CD8-positive, alpha-beta memory T cell (primary cell): ENCODE data around the gene CLIP1. TPM values are rescaled to one million over a fixed set of nuclear protein-coding genes. Genes with fewer than 3 reads are reported as not detected.
"Not testable (repeated sequence)": the region's sequence is repeated elsewhere in the genome, so short reads cannot be mapped to it uniquely, and the experiment has no call there.

ENCODE experiments used
- CTCF ChIA-PET: fragments of 350-600 bp; sonication (Branson Sonifier 250); formaldehyde crosslinking; loops from one replicate; lab custom pipeline; 2021; ENCODE audit warnings: antibody characterized with exemption; lab: Charles Lee
- POLR2A ChIA-PET: fragments of 350-600 bp; sonication (Branson Sonifier 250); formaldehyde crosslinking; loops from one replicate; lab custom pipeline; 2021; ENCODE audit warnings: antibody characterized with exemption; lab: Charles Lee
- DNase-seq, 5 donors: peaks; one replicate each; pipeline versions ENCODE4 v3.0.0 to v3.0.0-alpha.2; 2020 to 2022; ENCODE audit warnings: mixed read lengths in 1 of 5
- H3K27ac ChIP-seq: one replicate; pipeline ENCODE4 v1.7.0; 2013; ENCODE audit warnings: low read depth, mild to moderate bottlenecking, low read length, moderate library complexity
- H3K27me3 ChIP-seq: 2 replicates; pipeline ENCODE4 v1.7.0; 2013; ENCODE audit warnings: low read length, mild to moderate bottlenecking; ENCODE audit not compliant: insufficient read depth, poor library complexity, severe bottlenecking
- H3K36me3 ChIP-seq: 2 replicates; pipeline ENCODE4 v1.7.0; 2013; ENCODE audit warnings: mild to moderate bottlenecking, low read length, moderate library complexity; ENCODE audit not compliant: insufficient read depth
- H3K4me1 ChIP-seq: 2 replicates; pipeline ENCODE4 v1.7.0; 2013; ENCODE audit warnings: mild to moderate bottlenecking, low read length, moderate library complexity; ENCODE audit not compliant: insufficient read depth
- H3K4me3 ChIP-seq: 2 replicates; pipeline ENCODE4 v1.7.0; 2013; ENCODE audit warnings: mild to moderate bottlenecking, low read length
- H3K9me3 ChIP-seq: 2 replicates; pipeline ENCODE4 v1.7.0; 2013; ENCODE audit warnings: mild to moderate bottlenecking, low read length
- H3K27ac Mint-ChIP-seq, 8 donors: one replicate each; pipeline ENCODE4 v1.8.0; 2020 to 2021; ENCODE audit warnings: mixed read lengths in 8 of 8, mild to moderate bottlenecking in 6 of 8, inconsistent platforms in 3 of 8, moderate library complexity in 3 of 8
- H3K27me3 Mint-ChIP-seq, 2 donors: one replicate each; pipeline ENCODE4 v1.8.0; 2020 to 2021; ENCODE audit warnings: mixed read lengths in 2 of 2, mild to moderate bottlenecking in 1 of 2, moderate library complexity in 1 of 2
- H3K36me3 Mint-ChIP-seq, 3 donors: one replicate each; pipeline ENCODE4 v1.8.0; 2020 to 2021; ENCODE audit warnings: mixed read lengths in 3 of 3, inconsistent platforms in 1 of 3, mild to moderate bottlenecking in 1 of 3
- H3K4me1 Mint-ChIP-seq, 3 donors: one replicate each; pipeline ENCODE4 v1.8.0; 2020 to 2021; ENCODE audit warnings: mixed read lengths in 3 of 3, inconsistent platforms in 1 of 3, mild to moderate bottlenecking in 1 of 3
- H3K4me3 Mint-ChIP-seq, 7 donors: one replicate each; pipeline ENCODE4 v1.8.0; 2020 to 2021; ENCODE audit warnings: mixed read lengths in 7 of 7, mild to moderate bottlenecking in 6 of 7, moderate library complexity in 4 of 7, inconsistent platforms in 2 of 7
- H3K9me3 Mint-ChIP-seq, 5 donors: one replicate each; pipeline ENCODE4 v1.8.0; 2020 to 2022; ENCODE audit warnings: mixed read lengths in 5 of 5, mild to moderate bottlenecking in 3 of 5, moderate library complexity in 2 of 5, inconsistent platforms in 1 of 5
- polyA plus RNA-seq: library from polyadenylated mRNA; unstranded; fragments of 300-500 nt; fragmentation: Illumina TruSeq; gene quantifications from one replicate; pipeline ENCODE4 v1.2.3, GENCODE V29; 2021
- total RNA-seq, 2 experiments: library from RNA; stranded (reverse); gene quantifications; one replicate each; pipeline ENCODE4 v1.2.3, GENCODE V29; 2021

CLIP1 gene
- total and polyA plus RNA-seq, 3 experiments from 2014 or later = 27.3 to 48.2 (median 43.9) TPM

GRCh38 chr12:122449317-122449716 is 26.8 kb upstream of the CLIP1 start:
- H3K27ac Mint-ChIP-seq = no peak overlapping the region
- no peak for DNase-seq

DNA sequence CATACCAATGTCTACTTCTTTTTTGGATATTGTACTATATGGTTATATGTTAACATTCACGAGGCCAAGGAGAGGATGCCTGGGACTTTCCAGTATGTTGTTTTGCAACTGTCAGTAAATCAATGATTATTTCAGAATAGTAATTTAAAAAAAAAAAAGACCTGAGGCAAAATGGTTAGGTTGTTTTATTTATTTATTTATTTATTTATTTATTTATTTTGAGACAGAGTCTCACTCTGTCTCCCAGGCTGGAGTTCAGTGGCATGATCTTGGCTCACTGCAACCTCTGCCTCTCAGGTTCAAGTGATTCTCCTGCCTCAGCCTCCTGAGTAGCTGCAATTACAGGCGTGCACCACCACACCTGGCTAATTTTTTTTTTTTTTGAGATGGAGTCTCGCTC is 25.4 kb upstream of the CLIP1 start:
- H3K4me1 Mint-ChIP-seq, H3K9me3 Mint-ChIP-seq, CTCF ChIA-PET, H3K4me3 Mint-ChIP-seq, H3K27ac ChIP-seq, H3K4me3 ChIP-seq, H3K27me3 Mint-ChIP-seq, H3K4me1 ChIP-seq, POLR2A ChIA-PET, H3K27ac Mint-ChIP-seq, H3K27me3 ChIP-seq, DNase-seq, H3K36me3 Mint-ChIP-seq, H3K9me3 ChIP-seq, H3K36me3 ChIP-seq: not testable (repeated sequence)

More at GRCh38 chr12:122449317-122449716, 26.8 kb upstream of the CLIP1 start:
- ChIA-PET POLR2A (interaction anchor here (0.5 kb wide), 1 partner anchor 291 kb away, joined by 3 read pairs; no protein-coding TSS in a partner anchor), CTCF (interaction anchor here (1.0 to 1.7 kb wide), 3 partner anchors 22 to 50 kb away, joined by 5 to 7 read pairs (median 6); no protein-coding TSS in a partner anchor)
- Mint-ChIP-seq H3K36me3 (no peaks in the 10 kb centered on the region), H3K4me1 (peaks cover 21 to 24% (median 22%) of the 10 kb centered on the region in 3 donors), H3K27me3 (no peaks in the 10 kb centered on the region), H3K4me3 (no peak overlapping the region), H3K9me3 (peaks cover 0 to 3% (median 0%) of the 10 kb centered on the region in 5 donors)
- no peak overlapping the region for H3K27ac ChIP-seq
- H3K9me3 ChIP-seq = no peaks in the 10 kb centered on the region
- no peaks in the 10 kb centered on the region for H3K27me3 ChIP-seq
- H3K4me3 ChIP-seq = no peak overlapping the region
- peaks cover 21% of the 10 kb centered on the region for H3K4me1 ChIP-seq
- no peaks in the 10 kb centered on the region for H3K36me3 ChIP-seq

GRCh38 chr12:122446390-122446789 is 23.9 kb upstream of the CLIP1 start:
- CTCF ChIA-PET, H3K9me3 Mint-ChIP-seq: not testable (repeated sequence)

DNA sequence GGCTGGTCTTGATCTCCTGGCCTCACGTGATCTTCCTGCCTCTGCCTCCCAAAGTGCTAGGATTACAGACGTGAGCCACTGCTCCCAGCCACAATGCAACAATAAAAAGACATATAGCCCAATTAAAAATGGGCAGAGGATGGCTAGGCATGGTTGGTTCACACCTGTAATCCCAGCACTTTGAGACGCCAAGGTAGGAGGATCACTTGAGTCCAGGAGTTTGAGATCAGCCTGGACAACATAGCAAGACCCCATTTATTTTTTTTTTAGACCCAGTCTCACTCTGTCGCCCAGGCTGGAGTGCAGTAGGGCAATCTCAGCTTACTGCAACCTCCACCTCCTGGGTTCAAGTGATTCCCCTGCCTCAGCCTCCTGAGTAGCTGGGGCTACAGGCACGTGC is 21.6 kb upstream of the CLIP1 start:
- H3K27me3 Mint-ChIP-seq, H3K27me3 ChIP-seq, POLR2A ChIA-PET, H3K4me3 Mint-ChIP-seq, H3K9me3 ChIP-seq, H3K9me3 Mint-ChIP-seq, H3K27ac Mint-ChIP-seq, H3K36me3 Mint-ChIP-seq, CTCF ChIA-PET, H3K27ac ChIP-seq, DNase-seq, H3K4me1 Mint-ChIP-seq, H3K4me3 ChIP-seq, H3K4me1 ChIP-seq, H3K36me3 ChIP-seq: not testable (repeated sequence)

More at GRCh38 chr12:122446390-122446789, 23.9 kb upstream of the CLIP1 start:
- POLR2A ChIA-PET, H3K27ac ChIP-seq, H3K27me3 Mint-ChIP-seq, H3K27me3 ChIP-seq, H3K4me3 ChIP-seq, H3K4me1 Mint-ChIP-seq, H3K9me3 ChIP-seq, DNase-seq, H3K4me3 Mint-ChIP-seq, H3K36me3 ChIP-seq, H3K27ac Mint-ChIP-seq, H3K36me3 Mint-ChIP-seq, H3K4me1 ChIP-seq: not testable (repeated sequence)

DNA sequence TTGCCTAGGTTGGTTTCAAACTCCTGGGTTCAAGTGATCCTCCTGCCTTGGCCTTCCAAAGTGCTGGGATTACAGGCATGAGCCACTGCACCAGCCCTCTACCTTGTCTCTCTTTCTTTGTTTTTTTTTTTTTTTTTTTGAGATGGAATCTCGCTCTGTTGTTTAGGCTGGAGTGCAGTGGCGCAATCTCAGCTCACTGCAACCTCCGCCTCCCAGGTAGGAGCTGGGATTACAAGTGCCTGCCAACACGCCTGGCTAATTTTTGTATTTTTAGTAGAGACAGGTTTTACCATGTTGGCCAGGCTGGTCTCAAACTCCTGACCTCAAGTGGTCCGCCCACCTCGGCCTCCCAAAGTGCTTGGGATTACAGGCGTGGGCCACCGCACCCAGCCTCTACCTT is 16.4 kb upstream of the CLIP1 start:
- H3K4me3 Mint-ChIP-seq, H3K9me3 ChIP-seq, H3K27ac Mint-ChIP-seq, H3K27me3 Mint-ChIP-seq, H3K36me3 Mint-ChIP-seq, H3K4me3 ChIP-seq, H3K4me1 Mint-ChIP-seq, H3K36me3 ChIP-seq, H3K9me3 Mint-ChIP-seq, H3K4me1 ChIP-seq, H3K27ac ChIP-seq, DNase-seq, POLR2A ChIA-PET, H3K27me3 ChIP-seq: not testable (repeated sequence)
- CTCF ChIA-PET = interaction anchor here (0.6 kb wide), 1 partner anchor 172 kb away, joined by 3 read pairs; no protein-coding TSS in a partner anchor

- no peaks in the 10 kb centered on the region for H3K36me3 ChIP-seq
- no peak overlapping the region for H3K4me3 Mint-ChIP-seq
Measured at GRCh38 chr12:122437656-122438121, 15.2 kb upstream of the CLIP1 start.

DNA sequence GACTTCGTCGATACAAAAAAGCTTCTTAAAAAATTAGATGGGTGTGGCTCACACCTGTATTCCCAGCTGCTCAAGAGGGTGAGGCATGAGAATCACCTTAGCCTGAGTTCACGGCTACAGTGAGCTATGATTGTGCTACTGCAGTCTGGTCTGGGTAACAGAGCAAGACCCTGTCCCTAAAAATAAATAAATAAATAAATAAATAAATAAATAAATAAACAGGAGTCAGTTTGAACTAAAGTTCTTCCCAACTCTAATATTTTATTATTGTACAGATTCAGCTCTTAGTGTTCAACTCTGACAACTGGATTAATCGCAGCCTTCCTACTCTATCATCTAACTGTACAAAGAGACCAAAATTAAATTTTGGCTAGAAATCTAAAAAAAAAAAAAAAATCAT is 12.7 kb upstream of the CLIP1 start:
- no peaks in the 10 kb centered on the region for H3K27me3 ChIP-seq
- H3K4me3 ChIP-seq = no peak overlapping the region
- Mint-ChIP-seq H3K9me3 (no peaks in the 10 kb centered on the region), H3K4me1 (no peaks in the 10 kb centered on the region), H3K27ac (no peak overlapping the region), H3K27me3 (no peaks in the 10 kb centered on the region), H3K36me3 (no peaks in the 10 kb centered on the region), H3K4me3 (no peak overlapping the region)
- CTCF ChIA-PET = interaction anchor here (0.8 kb wide), 1 partner anchor 35 kb away, joined by 4 read pairs; no protein-coding TSS in a partner anchor
- no peaks in the 10 kb centered on the region for H3K4me1 ChIP-seq
- DNase-seq = no peak
- H3K27ac ChIP-seq = no peak overlapping the region
- POLR2A ChIA-PET = no interaction called here
- H3K9me3 ChIP-seq = no peaks in the 10 kb centered on the region
- H3K36me3 ChIP-seq = no peaks in the 10 kb centered on the region

More at GRCh38 chr12:122437656-122438121, 15.2 kb upstream of the CLIP1 start:
- H3K4me3 ChIP-seq = no peak overlapping the region
- no peaks in the 10 kb centered on the region for H3K9me3 Mint-ChIP-seq
- no peaks in the 10 kb centered on the region for H3K27me3 ChIP-seq
- no peak overlapping the region for H3K27ac Mint-ChIP-seq
- POLR2A ChIA-PET = no interaction called here
- CTCF ChIA-PET = no interaction called here
- no peaks in the 10 kb centered on the region for H3K4me1 Mint-ChIP-seq
- no peaks in the 10 kb centered on the region for H3K36me3 Mint-ChIP-seq
- H3K4me1 ChIP-seq = no peaks in the 10 kb centered on the region
- DNase-seq = no peak
- no peak overlapping the region for H3K27ac ChIP-seq
- no peaks in the 10 kb centered on the region for H3K9me3 ChIP-seq
- H3K27me3 Mint-ChIP-seq = no peaks in the 10 kb centered on the region

- POLR2A ChIA-PET, H3K27me3 ChIP-seq, H3K9me3 Mint-ChIP-seq, H3K4me3 ChIP-seq, H3K27ac ChIP-seq, H3K36me3 ChIP-seq, H3K27ac Mint-ChIP-seq, H3K27me3 Mint-ChIP-seq, DNase-seq, H3K9me3 ChIP-seq, H3K4me1 Mint-ChIP-seq, H3K36me3 Mint-ChIP-seq, H3K4me3 Mint-ChIP-seq, H3K4me1 ChIP-seq: not testable (repeated sequence)
- CTCF ChIA-PET = interaction anchor here (1.7 kb wide), 1 partner anchor 13 kb away, joined by 4 read pairs; no protein-coding TSS in a partner anchor
Measured at GRCh38 chr12:122429043-122429442, 6.6 kb upstream of the CLIP1 start.
